SK-MEL-5 (cell line): ENCODE measurements around the gene CCDC70. TPM values are rescaled to one million over a fixed set of nuclear protein-coding genes. Genes with fewer than 3 reads are reported as not detected.

Experiments
- DNase-seq: peaks from one replicate; pipeline ENCODE4 v3.0.0-alpha.2; 2016; ENCODE audit warnings: low read depth, low spot score
- in situ Hi-C: cut with HindIII; loops from 2 replicates; pipeline ENCODE4 v1.10.0; 2016; ENCODE audit warnings: low sequenced_read_pairs, high pct_unique_total_duplicates, low pct_unique_long_range_greater_than_20kb
- total RNA-seq: library from RNA; depleted of rRNA; stranded (reverse); fragments of >200 nt; shearing (Covaris generic); gene quantifications from 2 replicates; pipeline ENCODE4 v1.2.3, GENCODE V29; 2014; rRNA removed

The CCDC70 gene
- total RNA-seq, 1 experiment from 2014 or later, result not detected

DNA sequence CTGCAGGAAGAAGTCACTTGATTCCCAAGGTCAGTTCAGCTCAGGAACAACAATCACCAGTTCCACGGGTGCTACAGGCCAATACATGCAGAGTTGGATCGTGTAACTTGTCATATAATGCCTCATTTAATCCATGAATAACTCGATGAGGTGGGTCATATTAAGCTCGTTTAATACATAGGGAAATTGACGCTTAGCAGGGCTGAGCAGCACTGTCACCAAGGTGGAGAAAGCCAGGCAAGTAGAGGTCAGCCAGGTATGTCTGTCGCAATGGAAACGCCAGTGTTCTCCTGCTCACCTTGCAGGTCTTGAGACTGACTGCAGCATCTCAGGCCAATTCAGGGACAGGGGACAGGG is 52.3 kb downstream of the CCDC70 start:
- DNase-seq, result no peak
- in situ Hi-C loops, result no loop called here

Other genes starting within 250 kb of the CCDC70 start
- gene DHRS12, start 57.8 kb upstream of the CCDC70 start, total RNA-seq, result 3.9 and 5.8 TPM in 2 replicates
- gene TMEM272, start 16.8 kb upstream of the CCDC70 start, total RNA-seq, result 1.2 and 1.8 TPM in 2 replicates
- gene ATP7B, start 149.5 kb downstream of the CCDC70 start, total RNA-seq, result 3.6 and 3.8 TPM in 2 replicates
- 18.6 and 21.3 TPM in 2 replicates for gene ALG11, start 150.4 kb downstream of the CCDC70 start, total RNA-seq
- gene UTP14C, start 162.7 kb downstream of the CCDC70 start, total RNA-seq, result 10.4 and 11.7 TPM in 2 replicates